Kidney glomerular epithelial cell (primary cell): ENCODE results near the gene NEK8.

ENCODE experiments used
- DNase-seq: peaks from one replicate; lab custom pipeline; 2025; lab: John Stamatoyannopoulos, UW

NEK8 gene

GRCh38 chr17:28728364-28729200, at the start of gene NEK8:
Gene NEK8 (plus strand): TSS chr17:28728788. CDS start chr17:28728814, 26 bp downstream.
- peak; percentile 87 for DNase-seq

GRCh38 chr17:28682655-28683054, 45.9 kb upstream of the NEK8 start:
- no peak for DNase-seq

- no peak for DNase-seq
Measured at GRCh38 chr17:28684963-28685362, 43.6 kb upstream of the NEK8 start.

DNA sequence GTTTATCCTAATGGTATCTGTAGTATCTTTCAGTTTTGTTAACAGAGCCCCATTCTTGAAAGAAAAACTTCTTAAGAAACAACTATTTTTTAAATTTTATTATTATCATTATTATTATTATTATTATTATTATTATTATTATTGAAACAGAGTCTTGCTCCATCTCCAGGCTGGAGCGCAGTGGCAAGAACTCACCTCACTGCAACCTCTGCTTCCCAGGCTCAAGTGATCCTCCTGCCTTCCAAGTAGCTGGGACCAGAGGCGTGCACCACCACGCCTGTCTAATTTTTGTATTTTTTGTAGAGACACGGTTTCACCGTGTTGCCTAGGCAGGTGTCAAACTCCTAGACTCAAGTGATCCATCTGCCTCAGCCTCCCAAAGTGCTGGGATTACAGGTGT, 43.2 kb upstream of the NEK8 start:
- no peak for DNase-seq

- no peak for DNase-seq
Measured at GRCh38 chr17:28686296-28686695, 42.3 kb upstream of the NEK8 start.

DNA sequence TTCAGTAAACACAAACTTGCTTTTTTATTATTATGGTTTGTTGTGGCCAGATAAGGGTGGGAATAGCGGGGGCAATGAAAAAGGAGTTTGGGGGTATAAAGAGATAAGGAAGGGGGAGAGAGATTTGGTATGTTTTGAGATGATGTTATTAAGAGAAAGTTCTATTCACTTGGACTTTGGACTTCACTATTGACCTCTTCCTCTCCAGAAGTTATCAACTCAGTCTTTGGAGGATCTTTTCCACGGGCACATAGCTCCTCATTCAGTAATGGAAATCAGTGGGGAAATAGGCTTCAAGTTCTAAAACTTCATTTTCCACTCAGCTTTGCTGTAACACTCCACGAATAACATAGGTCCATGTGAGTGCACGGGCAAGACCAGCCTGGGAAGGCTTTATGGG, 40.1 kb upstream of the NEK8 start:
- no peak for DNase-seq

- no peak for DNase-seq
Measured at GRCh38 chr17:28689011-28689410, 39.6 kb upstream of the NEK8 start.

- no peak for DNase-seq
Measured at GRCh38 chr17:28693869-28694268, 34.7 kb upstream of the NEK8 start.

- DNase-seq = no peak
Measured at GRCh38 chr17:28698253-28698941, 30.2 kb upstream of the NEK8 start.

DNA sequence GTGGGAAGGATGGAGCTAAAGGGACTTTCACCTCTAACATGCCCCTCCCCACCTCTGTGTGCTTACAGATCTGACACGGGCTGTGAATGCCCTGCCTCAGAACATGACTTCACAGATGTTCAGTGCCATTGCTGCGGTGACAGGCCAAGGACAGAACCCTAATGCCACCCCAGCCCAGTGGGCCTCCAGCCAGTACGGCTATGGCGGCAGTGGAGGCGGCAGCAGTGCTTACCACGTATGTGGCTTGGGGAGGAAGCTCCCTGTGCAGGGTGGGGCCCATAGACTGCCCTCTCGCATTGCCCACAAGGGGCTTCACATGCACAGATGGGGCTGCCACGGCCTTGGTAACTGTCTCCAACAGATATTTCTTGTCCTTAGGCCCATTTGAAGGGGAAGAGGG, 28.3 kb upstream of the NEK8 start:
- no peak for DNase-seq

DNA sequence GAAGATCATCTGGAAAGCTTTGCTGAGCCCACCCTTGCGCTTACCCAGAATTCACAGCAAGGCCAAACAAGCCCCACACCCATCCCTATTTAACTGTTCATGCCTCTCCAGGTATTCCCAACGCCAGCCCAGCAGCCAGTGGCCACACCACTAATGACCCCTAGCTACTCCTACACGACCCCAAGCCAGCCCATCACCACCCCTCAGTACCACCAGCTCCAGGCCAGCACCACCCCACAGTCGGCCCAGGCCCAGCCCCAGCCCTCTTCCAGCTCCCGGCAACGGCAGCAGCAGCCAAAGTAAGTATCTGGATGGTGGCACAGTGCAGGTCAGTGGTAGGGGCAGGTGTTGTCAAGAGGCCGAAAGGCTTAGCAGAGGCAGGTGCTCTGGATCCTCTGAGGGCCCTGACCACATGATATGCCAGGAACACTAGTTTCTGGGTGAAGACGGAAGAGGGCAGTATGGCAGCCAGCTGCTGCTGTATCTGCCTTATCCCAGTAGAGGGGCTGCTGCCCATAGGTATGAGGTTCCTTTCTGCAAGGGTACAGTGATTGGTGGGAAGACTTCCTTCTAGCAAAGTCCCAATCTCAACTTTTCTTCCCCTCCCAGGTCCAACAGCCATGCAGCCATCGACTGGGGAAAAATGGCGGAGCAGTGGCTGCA, 27.6 kb upstream of the NEK8 start:
- no peak for DNase-seq

GRCh38 chr17:28702026-28702751, 26.4 kb upstream of the NEK8 start:
- no peak for DNase-seq

GRCh38 chr17:28702752-28703150, 25.8 kb upstream of the NEK8 start:
- no peak for DNase-seq

DNA sequence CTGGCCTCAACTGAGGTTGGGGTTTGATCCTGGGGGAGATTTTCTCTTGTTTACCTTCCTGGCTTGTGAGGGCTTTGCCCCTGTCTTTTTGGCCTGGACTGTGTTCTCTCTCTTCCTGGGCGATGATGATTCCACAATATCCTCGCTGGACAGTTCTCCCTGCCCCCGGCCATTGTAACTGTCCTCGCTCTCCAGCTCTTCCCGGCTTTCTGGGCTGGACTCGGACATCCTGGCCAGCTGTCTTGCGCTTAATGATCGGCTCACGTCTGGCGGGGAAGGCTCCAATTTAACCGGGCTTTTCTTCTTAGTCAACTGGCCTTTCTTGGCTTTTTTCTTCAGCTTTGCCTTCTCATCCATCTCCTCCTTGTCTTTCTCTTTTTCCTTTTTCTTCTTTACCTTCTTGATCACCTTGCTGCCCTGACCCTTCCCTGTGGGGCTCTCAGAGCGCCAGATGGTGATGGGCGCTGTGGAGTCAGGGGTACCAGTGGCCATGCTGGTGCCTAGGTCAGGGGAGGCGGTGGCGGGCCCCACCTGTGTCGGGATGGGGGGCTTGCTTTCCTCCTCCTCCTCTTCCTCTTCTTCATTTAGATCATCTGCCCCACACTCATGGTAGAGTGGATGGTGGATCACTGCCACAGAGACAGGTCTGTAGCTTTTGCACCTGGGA, 24.9 kb upstream of the NEK8 start:
- DNase-seq = no peak

- DNase-seq = no peak
Measured at GRCh38 chr17:28704219-28704858, 24.2 kb upstream of the NEK8 start.

DNA sequence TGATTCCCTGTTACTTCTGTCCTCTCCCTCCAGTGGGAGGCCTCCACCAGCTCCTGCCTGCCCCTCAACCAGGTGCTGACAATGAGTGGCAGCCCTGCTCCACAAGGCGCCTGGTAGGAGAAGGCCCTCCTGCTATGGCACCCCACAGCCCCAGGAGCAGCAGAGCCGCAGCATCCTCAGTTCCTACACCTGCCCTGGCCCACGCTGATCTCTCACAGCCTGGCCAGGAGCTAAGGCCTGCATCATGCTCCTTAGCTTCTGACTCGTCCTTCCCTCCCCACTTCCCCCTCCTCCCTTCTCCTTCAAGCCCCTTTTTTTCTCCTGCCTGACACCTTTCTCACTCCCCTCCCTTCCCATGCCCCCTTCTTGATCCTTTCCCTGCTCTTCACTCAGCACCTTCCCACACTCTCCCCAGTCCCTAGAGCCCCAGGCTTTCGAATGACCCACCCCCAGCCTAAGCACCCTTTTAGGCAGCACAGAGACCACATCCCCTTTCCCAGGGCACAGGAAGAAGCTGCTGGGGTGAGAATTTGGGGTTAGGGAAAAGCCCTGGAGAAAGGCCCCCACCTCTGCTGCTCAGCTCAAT, 23.4 kb upstream of the NEK8 start:
- no peak for DNase-seq

- no peak for DNase-seq
Measured at GRCh38 chr17:28705728-28706334, 22.8 kb upstream of the NEK8 start.

DNA sequence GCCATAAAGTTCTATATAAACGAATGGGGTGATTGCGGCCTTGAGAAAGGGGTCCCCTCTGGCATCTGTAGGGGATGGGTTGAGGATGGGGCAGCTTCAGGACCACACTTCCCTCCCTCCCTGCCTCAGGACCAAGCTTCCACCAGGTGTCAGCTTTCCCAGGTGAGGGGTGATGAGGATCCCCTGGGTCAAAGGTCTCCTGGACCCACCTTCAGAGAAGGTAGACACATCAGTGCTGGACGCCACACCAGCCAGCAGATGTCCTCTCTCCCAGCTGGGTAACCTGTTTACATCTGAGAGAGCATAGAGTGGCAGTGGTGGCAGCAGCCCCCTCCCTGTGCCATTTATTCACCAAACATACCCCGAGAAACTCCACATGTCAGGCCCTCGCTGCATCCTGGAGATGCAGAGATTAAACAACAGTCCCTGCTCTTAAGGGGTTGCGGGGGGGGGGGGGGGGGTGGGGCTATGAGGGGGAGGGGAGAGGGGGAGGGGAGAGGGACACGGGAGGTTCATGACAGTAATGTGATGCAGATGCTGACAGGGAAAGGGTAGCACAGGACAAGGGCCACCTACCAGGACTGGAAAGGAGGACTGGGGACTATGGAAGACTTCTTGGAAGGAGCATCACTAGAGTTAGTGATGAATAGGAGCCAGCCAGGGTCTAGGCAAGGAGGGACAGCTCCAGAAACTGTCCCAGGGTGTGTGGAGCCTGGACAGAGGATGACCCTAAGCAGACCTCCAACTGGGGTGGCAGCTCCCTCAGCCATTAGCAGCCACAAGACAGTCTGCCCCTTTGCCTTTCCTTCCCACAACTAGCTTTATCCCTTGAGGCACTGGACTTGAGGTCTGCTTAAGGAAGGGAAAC, 21.9 kb upstream of the NEK8 start:
- no peak for DNase-seq

DNA sequence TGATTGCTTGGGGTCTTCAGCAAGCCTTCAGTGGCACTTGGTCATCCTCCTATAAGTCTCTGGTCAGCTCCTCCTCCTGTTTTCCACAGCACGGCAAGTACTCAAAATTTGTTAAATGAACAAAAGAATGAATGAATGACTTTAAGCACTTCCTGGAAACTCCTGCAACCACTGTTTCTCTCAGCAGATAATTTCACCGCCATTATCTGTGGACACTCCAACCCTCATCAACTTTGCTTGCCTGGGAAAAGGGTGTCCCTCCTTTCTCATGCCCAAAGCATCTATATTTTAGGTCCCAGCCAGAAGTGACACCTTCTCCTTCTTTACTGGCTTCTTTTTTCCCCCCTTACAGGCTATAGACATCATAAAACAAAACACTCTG, 21.3 kb upstream of the NEK8 start:
- no peak for DNase-seq
